Measurements from ENCODE around the gene ARID1B.

DNA sequence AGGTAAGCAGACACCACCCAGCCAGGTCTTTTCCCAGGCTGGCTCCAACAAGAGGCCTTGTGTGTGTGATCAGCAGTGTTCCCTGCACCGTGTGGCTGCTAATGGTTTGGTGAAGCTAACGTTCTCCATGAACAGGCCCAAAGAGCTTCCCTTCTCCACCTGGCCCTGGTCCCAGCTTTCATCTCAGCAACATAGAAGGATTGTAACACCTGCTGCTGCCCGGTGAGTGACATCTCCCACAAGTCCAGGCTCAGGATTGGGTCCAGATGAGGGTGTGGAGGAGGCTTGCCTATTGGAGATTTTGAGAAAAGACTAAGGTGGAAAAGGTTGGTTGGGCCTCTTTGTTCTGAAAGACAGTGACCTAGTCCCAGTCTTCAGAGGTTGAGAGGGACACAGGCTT lies 456.5 kb downstream of the ARID1B start:
- TF ChIP-seq, protein P1, sequence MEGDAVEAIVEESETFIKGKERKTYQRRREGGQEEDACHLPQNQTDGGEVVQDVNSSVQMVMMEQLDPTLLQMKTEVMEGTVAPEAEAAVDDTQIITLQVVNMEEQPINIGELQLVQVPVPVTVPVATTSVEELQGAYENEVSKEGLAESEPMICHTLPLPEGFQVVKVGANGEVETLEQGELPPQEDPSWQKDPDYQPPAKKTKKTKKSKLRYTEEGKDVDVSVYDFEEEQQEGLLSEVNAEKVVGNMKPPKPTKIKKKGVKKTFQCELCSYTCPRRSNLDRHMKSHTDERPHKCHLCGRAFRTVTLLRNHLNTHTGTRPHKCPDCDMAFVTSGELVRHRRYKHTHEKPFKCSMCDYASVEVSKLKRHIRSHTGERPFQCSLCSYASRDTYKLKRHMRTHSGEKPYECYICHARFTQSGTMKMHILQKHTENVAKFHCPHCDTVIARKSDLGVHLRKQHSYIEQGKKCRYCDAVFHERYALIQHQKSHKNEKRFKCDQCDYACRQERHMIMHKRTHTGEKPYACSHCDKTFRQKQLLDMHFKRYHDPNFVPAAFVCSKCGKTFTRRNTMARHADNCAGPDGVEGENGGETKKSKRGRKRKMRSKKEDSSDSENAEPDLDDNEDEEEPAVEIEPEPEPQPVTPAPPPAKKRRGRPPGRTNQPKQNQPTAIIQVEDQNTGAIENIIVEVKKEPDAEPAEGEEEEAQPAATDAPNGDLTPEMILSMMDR (IDR thresholded peaks at IDR 0.05; ENCODE audit: poor library complexity) = no peak
- no peak for TF ChIP-seq EZH2 (IDR thresholded peaks at IDR 0.05; ENCODE audit: borderline replicate concordance)
